GM08714 (cell line): ENCODE data around the gene CALML6.

ENCODE experiments used
- H3K4me3 ChIP-seq: fragments of 200-500 bp; sonication (Bioruptor generic); 2 replicates; pipeline ENCODE4 v1.5.1; 2014; ENCODE audit warnings: mild to moderate bottlenecking, low read length, inconsistent platforms
- ZNF274 ChIP-seq: IDR thresholded peaks from 2 replicates; pipeline ENCODE4 v1.6.1; 2012; ENCODE audit warnings: mild to moderate bottlenecking, low read depth, low read length

The CALML6 gene

GRCh38 chr1:1914101-1914970, 724 bp upstream of the CALML6 start:
- TF ChIP-seq ZNF274, result no peak
- no peak overlapping the region for H3K4me3 ChIP-seq

- no peak for TF ChIP-seq ZNF274
- H3K4me3 ChIP-seq, result no peak overlapping the region
Observed at GRCh38 chr1:1915911-1916840, 1.1 kb downstream of the CALML6 start.

GRCh38 chr1:1916851-1917251, 1.8 kb downstream of the CALML6 start:
- no peak overlapping the region for H3K4me3 ChIP-seq
- no peak for TF ChIP-seq ZNF274

GRCh38 chr1:1917304-1917976, 2.4 kb downstream of the CALML6 start:
- TF ChIP-seq ZNF274, result no peak
- no peak overlapping the region for H3K4me3 ChIP-seq

GRCh38 chr1:1917995-1918900, 3.2 kb downstream of the CALML6 start:
- peak overlapping the region; percentile 60; the same call in 1 of the 2 replicates for H3K4me3 ChIP-seq
- no peak for TF ChIP-seq ZNF274

- H3K4me3 ChIP-seq, result peak within 1 kb of the TSS; percentile 60; the same call in 1 of the 2 replicates
- no peak for TF ChIP-seq ZNF274
Observed at GRCh38 chr1:1918901-1919303, 3.8 kb downstream of the CALML6 start, which contains the start of gene TMEM52. Gene TMEM52, minus strand, starts transcription at chr1:1919279. Its CDS starts 14 bp downstream, at chr1:1919265.

- TF ChIP-seq ZNF274, result no peak
- peak overlapping the region; percentile 60; the same call in 1 of the 2 replicates for H3K4me3 ChIP-seq
Observed at GRCh38 chr1:1919304-1920056, 4.4 kb downstream of the CALML6 start.

GRCh38 chr1:1920057-1920607, 5.1 kb downstream of the CALML6 start:
- no peak for TF ChIP-seq ZNF274
- H3K4me3 ChIP-seq, result no peak overlapping the region

GRCh38 chr1:1920608-1921458, 5.8 kb downstream of the CALML6 start:
- no peak overlapping the region for H3K4me3 ChIP-seq
- TF ChIP-seq ZNF274, result no peak

GRCh38 chr1:1921459-1921862, 6.4 kb downstream of the CALML6 start:
- TF ChIP-seq ZNF274, result no peak
- no peak overlapping the region for H3K4me3 ChIP-seq
